GM18907 (cell line): ENCODE results near the gene BCAS3.
"Not testable (repeated sequence)": the region's sequence is repeated elsewhere in the genome, so short reads cannot be mapped to it uniquely, and the experiment has no call there.

ENCODE experiments used
- ATAC-seq: cut with Tn5 transposase; IDR thresholded peaks from one replicate; pipeline ENCODE4 v1.9.1; 2021; ENCODE audit warnings: mild to moderate bottlenecking, moderate library complexity; ENCODE audit not compliant: unreplicated experiment

Gene BCAS3

DNA sequence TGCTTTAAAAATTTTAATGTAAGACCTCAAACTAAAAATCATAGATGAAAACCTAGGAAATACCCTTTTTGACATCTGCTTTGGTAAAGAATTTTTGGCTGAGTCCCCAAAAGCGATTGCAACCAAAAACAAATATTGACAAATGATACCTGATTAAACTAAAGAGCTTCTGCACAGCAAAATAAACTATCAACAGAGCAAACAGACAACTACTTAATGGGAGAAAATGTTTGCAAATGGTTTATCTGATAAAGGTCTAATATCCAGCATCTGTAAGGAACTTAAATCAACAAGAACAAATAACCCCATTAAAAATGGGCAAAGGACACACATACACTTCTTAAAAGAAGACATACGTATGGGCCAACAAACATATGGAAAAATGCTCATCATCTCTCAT, 242.5 kb downstream of the BCAS3 start:
- ATAC-seq, result no peak

DNA sequence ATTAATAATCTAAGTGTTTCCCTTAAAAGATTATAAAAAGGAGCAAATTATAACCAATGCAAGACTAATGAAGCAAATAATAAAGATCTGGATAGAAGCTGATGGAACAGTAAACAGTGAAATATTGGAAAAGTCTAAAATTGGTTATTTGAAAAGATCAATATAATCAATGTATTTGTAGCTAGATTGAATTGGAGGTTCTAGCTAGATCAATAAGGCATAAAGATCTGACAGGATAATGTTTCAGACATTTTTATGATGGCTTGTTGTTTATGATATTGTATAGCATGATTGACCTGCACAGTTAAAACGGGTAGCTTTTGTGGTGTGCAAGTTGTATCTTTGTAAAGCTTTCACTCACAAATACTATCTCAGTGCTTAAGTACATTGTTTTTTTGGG, 245.3 kb downstream of the BCAS3 start:
- ATAC-seq, result no peak

DNA sequence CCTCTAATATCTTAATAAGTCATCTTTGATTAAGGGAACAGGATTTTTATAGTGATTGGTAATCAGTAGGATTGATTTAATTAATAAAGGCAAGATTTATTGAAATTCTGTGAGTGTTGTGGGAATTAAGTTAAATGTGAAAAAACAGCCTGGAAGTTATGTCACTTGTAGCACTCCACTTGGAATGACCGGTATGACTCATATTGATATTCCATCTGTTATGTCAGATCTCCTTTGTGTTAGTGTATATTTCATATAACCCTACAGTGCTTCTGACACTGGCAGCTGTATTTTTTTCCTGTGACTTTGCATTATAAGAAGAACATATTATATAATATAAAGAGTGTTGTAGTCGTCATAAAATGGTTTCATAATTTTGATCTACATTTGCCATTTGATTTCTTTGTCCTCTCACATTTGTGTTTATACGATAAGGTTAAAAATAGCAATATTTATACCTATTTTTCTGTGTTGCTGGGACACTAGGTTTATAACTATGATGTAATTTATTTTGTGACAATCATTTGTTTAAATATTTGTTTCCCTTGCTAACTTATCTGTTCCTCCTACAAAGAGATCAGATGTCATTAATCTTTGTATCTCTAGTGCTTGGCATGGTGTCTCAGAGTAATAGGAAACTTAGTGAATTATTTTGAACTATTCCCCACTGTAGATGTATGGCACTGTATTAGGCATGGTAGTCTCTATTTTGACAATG, 249.0 kb downstream of the BCAS3 start:
- ATAC-seq, result no peak

DNA sequence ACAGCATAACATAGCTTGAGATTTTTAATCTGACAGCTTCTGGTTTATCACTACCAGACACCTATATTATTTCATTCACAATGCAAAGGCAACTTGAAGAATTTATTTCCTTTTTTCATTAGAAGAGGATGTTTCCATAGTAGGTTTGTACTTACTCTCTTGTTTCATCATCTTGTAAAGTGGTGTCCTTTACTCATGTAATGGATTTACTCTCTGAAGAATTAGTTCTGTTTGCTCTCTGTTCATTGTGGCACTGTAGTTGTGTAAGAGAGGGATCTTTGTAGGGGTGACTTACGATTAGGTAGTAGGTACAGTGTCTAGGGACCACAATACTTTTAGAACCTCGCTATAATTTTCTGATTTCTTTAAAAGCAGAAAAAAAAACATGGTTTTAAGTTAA, 256.1 kb downstream of the BCAS3 start:
- no peak for ATAC-seq

DNA sequence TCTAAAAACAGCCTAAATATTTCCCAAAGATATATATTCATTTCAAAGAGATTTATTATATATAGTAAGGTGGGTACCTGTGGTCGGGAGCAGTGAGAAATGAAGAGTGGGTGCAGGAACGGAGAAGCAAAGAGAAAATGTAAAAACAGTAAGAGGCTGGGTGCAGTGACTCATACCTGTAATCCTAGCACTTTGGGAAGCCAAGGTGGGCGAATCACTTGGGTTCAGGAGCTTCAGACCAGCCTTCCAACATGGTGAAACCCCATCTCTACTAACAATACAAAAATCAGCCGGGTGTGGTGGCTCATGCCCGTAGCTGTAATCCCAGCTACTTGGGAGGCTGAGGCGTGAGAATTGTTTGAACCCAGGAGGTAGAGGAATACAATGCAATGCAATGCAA, 257.1 kb downstream of the BCAS3 start:
- ATAC-seq, result no peak

DNA sequence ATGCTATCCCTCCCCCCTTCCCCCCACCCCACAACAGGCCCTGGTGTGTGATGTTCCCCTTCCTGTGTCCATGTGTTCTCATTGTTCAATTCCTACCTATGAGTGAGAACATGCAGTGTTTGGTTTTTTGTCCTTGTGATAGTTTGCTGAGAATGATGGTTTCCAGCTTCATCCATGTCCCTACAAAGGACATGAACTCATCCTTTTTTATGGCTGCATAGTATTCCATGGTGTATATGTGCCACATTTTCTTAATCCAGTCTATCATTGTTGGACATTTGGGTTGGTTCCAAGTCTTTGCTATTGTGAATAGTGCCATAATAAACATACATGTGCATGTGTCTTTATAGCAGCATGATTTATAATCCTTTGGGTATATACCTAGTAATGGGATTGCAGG, 258.3 kb downstream of the BCAS3 start:
- ATAC-seq, result not testable (repeated sequence)

DNA sequence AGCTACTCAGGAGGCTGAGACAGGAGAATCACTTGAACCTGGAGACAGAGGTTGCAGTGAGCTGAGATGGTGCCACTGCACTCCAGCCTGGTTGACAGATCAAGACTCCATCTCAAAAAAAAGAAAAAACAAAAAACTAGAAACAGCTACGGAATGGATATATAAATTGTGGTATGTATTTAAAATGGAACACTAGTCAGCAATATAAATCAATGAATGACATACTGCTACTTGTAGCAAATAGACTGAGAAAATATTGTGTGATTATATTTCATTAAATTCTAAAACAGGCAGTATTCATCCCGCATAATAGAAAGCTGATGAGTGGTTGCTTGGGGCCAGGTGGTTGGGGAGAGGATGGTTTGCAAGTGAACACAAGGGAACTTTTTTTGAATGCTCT, 261.7 kb downstream of the BCAS3 start:
- no peak for ATAC-seq

DNA sequence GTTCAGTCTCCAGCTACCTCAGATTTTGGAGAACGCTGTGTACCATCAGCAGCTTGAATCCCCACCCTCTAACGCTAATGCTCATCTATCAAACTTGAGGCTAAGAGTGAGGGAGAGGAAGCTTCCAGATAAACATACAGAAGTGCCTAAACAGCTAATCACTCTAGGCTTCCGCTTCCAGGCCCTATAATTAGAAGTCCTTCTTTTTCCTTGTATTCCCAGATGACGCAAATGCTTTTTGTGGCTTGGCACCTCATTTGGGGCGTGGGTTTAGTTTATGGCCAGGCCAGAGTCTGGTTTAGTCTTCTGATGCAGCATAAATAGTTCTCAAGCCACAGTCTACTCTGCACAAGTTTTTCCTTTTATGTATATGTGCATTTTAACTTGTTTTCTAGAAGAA, 263.4 kb downstream of the BCAS3 start:
- no peak for ATAC-seq

DNA sequence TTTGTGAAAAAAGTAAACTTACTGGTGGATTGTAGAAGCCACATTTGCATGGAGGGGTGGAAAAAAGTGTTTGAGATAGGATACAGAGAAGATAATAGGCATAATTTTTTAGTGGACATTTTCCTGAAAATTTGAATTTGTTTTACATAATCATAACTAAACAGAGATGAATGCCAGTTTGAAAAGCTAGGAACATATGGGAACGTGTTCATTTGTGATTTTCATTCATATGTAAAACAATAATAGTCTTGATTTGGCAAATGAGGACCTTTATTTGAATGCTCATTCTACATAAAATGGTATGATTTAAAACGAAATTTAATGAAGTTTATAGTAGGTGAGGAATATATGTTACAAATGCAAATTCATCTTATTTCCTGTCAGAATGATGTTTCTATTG, 263.9 kb downstream of the BCAS3 start:
- no peak for ATAC-seq

DNA sequence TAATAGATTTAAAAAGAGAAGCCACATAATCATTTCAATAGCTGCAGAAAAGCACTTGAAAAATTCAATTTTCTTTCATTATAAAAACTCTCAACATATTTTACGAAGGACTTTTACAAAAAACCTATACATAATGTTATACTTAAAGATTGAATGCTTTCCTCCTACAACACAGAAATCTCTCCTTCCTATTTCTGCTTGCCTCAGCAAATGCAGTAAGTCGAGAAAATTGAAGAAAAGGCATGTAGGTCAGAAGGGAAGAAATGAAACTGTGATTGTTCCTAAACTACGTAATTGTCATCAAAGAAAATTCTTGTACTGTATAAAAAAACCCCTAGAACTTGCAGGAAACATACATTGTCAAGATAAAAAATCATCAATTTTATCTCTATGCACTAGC, 267.1 kb downstream of the BCAS3 start:
- no peak for ATAC-seq

DNA sequence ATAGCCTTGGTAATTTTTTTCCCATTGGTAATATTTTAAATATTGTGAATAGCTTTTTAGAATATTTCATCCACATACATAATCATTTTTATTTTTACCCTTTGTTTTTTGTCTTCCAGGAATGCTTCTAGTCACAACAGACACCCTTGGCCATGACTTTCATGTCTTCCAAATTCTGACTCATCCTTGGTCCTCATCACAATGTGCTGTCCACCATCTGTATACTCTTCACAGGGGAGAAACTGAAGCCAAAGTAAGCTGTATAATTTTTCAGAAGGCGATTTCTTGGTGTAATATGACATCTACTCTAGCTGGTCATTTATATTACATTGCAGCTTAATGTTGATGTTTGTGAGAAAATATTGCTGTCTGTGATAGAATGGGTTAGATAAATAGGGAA, 269.4 kb downstream of the BCAS3 start:
- ATAC-seq, result no peak

DNA sequence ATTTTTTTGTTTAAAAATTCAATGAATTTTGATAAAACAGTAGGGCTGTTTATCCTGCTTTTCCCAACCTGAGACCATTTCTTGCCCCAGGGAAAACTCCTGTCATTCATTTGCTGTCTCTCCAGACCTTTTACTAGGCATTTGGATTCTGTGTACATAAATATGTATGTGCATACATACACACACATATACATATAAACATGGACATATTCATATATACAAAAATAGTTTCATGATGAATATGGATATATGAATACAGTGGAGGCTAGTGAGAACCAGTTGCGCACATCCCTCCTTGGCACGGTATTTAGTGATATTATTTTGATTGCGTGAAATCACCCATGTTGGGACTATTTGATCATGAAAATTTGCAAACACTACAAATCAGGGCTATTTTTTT, 269.9 kb downstream of the BCAS3 start:
- no peak for ATAC-seq

DNA sequence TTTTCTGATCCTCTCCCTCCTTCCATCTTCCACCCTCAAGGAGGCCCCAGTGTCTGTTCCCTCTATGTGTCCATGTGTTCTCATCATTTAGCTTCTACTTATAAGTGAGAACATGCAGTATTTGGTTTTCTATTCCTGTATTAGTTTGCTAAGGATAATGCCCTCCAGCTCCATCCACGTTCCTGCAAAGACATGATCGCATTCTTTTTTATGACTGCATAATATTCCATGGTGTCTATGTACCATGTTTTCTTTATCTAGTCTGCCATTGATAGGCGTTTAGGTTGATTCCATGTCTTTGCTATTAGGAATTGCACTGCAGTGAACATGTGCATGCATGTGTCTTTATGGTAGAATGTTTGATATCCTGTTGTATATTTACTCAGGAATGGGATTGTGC, 275.1 kb downstream of the BCAS3 start:
- no peak for ATAC-seq

DNA sequence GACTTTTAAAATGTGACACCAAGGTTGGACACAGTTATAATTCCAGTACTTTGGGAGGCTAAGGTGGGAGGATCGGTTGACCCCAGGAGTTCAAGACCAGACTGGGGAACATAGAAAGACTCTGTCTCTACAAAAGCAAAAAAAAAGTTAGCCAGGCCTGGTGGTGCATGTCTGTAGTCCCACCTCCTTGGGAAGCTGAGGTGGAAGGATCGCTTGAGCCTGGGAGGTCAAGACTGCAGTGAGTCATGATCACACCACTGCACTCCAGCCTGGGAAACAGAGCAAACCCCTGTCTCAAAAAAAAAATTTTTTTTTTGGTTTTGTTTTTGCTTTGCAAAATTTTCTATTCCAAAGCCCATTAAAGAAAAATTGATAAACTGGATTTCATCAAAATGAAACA, 281.4 kb downstream of the BCAS3 start:
- no peak for ATAC-seq

DNA sequence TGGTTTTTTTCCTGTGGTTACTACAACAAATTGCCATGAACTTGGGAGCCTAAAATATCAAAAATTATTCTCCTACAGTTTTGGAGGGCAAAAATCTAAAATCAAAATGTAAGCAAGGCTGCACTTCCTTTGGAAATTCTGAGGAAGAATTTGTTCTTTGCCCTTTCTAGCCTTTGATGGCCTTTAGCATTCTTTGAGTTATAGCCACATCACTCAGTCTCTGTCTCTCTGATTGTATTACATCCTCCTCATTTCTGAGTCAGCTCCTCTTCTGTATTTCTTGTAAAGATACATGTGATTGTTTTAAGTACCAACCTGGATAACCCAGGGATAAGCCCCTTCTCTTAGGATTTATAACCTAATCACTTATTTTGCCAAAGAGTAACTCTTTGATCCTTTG, 282.0 kb downstream of the BCAS3 start:
- no peak for ATAC-seq

DNA sequence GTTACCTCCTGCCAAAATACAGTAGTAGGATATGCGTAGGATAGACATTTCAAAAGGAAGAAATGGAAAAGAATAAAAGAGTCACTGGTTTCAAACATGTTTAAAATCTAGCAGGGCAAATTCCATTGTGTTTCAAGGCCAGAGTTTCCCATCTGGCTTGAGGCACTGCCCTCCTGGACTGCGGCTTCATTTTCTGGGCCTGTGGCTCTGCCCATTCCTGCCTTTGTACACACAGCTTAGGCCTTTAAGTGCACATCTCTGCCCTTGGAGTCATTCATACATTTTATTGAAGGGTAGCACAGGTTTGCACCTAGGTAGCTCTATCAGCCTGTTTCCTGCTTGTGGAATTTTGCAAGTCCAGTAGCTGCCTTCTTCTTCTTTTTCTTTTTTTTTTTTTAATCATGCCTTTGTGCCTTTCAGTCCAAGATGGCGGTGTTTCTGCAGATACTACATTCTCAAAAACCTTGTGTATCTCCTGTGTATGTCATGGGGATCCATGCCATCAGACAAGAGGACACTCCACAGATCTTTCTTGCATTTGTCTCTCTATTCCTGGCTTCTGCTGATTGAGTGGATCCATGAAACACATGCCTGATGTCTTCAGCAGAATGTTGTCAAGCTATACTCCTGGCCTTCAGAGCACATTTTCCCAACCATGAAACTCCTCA, 282.9 kb downstream of the BCAS3 start:
- ATAC-seq, result no peak

DNA sequence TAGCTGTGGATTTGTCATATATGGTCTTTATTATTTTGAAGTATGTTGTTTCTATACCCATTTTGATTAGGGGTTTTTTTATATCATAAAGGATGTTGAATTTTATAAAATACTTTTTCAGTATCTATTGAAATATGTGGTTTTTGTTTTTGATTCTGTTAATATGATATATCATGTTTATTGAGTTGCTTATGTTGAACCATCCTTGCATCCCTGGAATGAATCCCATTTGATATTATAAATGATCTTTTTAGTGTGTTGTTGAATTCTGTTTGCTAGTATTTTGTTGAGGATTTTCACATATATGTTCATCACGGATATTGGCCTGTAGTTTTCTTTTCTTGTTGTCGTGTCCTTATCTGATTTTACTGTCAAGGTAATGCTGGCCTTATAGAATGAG, 286.5 kb downstream of the BCAS3 start:
- no peak for ATAC-seq

DNA sequence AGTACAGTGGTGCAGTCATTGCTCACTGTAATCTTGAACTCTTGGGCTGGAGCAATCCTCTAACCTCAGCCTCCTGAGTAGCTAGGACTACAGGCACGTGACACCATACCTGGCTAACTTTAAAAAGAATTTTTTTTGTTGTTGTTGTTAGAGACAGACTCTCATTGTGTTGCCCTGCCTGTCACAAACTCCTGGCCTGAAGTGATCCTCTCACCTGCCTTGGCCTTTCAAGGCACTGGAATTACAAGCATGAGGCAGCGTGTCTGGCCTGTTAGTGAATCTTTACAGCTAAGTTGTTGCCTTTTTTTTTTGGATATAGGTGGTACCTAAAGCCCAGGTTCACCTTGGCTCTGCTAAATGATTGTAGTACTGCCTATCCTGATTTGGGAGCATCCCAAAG, 290.6 kb downstream of the BCAS3 start:
- no peak for ATAC-seq

DNA sequence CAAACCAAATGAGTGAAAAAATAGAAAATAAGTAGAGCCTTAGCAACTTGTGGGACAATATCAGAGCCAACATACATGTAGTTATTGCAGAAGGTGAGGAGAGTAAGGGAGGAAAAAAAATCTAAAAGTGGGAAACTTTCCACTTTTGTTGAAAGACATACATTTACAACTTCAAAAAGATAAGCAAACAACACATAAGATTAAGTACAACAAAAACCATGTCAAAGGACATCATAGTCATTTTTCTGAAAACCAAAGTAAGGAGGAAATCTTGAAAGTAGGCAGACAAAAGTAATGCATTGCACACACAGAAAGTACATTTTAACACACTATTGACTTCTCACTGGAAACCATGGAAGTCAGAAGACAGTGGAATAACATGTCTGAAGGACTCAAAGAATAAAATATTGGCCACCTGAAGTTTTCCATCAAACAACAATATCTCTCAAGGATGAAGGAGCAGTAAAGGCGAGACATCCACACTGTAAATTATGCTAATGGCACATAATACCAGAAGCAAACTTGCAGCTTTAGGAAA, 291.9 kb downstream of the BCAS3 start:
- no peak for ATAC-seq

DNA sequence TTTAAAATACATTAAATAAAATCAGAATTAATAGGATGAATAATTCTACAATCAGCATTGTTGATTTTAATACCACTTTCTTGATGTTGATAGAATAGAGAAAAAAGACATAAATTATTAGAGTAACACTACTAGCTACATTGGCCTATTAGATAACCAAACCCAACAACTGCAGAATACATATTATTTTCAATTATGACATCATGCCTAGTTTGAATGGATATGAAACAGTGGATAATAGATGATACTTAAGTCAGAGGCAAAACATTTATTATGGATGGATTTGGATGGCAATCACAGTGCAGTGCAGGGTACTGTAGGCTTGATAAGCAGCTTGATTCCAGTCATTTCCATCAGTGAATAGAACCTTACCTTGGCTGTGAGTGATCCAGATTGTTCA, 293.1 kb downstream of the BCAS3 start:
- ATAC-seq, result no peak

DNA sequence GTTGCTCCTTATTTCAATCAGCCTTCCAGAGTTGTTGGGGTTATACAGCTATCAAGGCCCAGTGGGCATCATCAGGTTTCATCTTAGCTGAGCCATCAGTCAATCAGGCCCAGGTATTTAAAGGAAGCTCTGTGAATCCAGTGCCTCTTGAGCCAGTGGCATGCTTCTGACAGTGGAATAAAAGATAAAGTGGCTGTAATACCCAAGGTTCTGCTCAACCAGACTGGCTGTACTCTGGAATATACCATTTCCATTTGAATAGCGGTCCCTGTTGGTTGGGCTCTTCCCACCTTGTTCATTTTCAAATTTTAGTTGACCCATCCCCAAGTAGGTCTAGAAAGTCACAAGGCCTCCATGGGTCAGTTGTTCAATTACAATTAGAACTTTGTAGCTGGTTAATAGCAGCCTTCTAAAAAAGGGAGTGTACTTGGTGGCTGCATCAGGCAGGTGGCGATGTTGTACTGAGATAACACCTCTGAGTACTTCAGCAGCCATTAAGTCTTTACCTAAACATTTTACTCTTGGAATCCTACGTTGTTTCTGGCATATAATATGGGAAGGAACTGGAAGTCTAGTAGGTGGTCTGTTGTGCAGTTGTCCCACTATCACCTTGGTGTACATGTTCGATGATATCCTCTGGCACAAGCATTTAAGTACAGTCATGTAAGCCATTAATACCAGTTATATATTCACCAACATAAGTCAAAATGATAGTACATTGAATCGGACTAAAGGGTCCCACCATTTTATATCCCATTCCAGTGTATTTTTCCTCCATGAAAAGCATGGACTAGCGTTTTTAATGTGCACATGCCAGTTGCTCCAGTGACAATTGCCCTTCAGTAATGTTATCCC, 294.1 kb downstream of the BCAS3 start:
- no peak for ATAC-seq

DNA sequence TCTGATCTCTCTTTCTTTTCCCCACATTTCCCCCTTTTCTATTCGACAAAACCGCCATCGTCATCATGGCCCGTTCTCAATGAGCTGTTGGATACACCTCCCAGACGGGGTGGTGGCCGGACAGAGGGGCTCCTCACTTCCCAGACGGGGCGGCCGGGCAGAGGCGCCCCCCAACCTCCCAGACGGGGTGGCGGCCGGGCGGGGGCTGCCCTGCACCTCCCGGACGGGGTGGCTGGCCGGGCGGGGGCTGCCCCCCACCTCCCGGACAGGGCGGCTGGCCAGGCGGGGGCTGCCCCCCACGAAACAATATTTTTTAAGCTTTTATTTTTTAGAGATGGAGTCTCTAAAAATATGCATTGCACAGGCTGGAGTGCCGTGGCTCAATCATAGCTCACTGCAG, 299.2 kb downstream of the BCAS3 start:
- ATAC-seq, result not testable (repeated sequence)
